Ovary (tissue), 3 donors: ENCODE results near the gene ATP7B.

ENCODE experiments used
- CTCF ChIP-seq, 3 donors: fragments of 450-650 bp in 2 of 3; fragments of 200-600 bp in 1 of 3; IDR thresholded peaks; one replicate each; pipeline versions ENCODE4 v1.5.1 to v1.8.0; 2016 to 2022; ENCODE audit warnings: antibody characterized with exemption in 3 of 3, mild to moderate bottlenecking in 1 of 3
- POLR2A ChIP-seq: fragments of 450-650 bp; IDR thresholded peaks from one replicate; pipeline ENCODE4 v1.6.1; 2017; ENCODE audit warnings: antibody characterized with exemption, mild to moderate bottlenecking, moderate library complexity
- donor health status: DM: no; HTN: no; CAD: no.

GRCh38 chr13:51916962-51917361 lies 94.3 kb downstream of the ATP7B start:
- TF ChIP-seq POLR2A (no peak), CTCF (IDR thresholded peaks at IDR 0.05) (no peak)
